ENCODE measurements around the gene DDR2. TPM values are rescaled to one million over a fixed set of nuclear protein-coding genes. Genes with fewer than 3 reads are reported as not detected.
A peak's percentile ranks its signal among the peaks of the same experiment; 100 is the strongest.

The DDR2 gene
- total and polyA plus RNA-seq, 2 donors from 2014 or later, result 3.9 to 19.8 TPM

- Histone ChIP-seq H3K4me3 (ENCODE audit: low read length in 3 of 3) (no peak overlapping the region), H3K27me3 (ENCODE audit: control insufficient read depth, insufficient read depth, low read length) (no peaks in the 10 kb centered on the region), H3K9me3 (ENCODE audit: control insufficient read depth in 2 of 3, insufficient read depth in 1 of 3, low read length in 3 of 3) (no peaks in the 10 kb centered on the region), H3K36me3 (ENCODE audit: control insufficient read depth in 2 of 3, insufficient read depth in 3 of 3, low read length in 3 of 3) (peaks cover 0 to 3% (median 2%) of the 10 kb centered on the region in 3 donors), H3K9ac (ENCODE audit: low read length in 3 of 3) (no peak overlapping the region), H3K4me1 (ENCODE audit: control insufficient read depth in 2 of 3, insufficient read depth in 2 of 3, low read depth in 1 of 3, low read length in 3 of 3) (no peaks in the 10 kb centered on the region), H3K27ac (ENCODE audit: low read depth in 2 of 2, low read length in 2 of 2) (no peak overlapping the region)
- intact Hi-C loops (cut with DNase I), result no loop called here
- TF ChIP-seq CTCF (IDR thresholded peaks at IDR 0.05; ENCODE audit: borderline replicate concordance, extremely low read depth, insufficient read depth), result peak; percentile 11
- no peak for FAIRE-seq
- no peak for DNase-seq
These were observed 124.3 kb downstream of the DDR2 start for GRCh38 chr1:162756523-162756922.

DNA sequence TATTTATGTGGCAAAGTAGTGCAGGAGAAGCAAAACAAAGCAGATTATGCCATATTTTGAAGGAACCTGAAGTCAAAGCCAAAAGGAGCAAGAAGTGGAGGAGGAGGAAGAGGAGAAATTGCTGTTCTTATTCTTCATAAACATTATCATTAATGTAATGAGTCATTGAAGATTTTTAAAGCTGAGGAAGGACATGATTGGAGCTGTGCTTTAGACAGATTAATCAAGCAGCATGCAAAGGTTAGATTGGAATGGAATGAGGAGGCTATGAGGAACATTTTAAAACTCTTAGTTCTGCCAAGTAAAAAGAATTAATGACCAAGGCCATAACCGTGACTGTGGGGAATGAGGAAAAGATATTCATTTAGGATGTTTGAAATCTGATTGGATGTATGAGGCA, 125.2 kb downstream of the DDR2 start:
- Histone ChIP-seq H3K9ac (ENCODE audit: low read length in 3 of 3) (no peak overlapping the region), H3K27ac (ENCODE audit: low read depth in 2 of 2, low read length in 2 of 2) (no peak overlapping the region), H3K27me3 (ENCODE audit: control insufficient read depth, insufficient read depth, low read length) (no peaks in the 10 kb centered on the region), H3K4me1 (ENCODE audit: control insufficient read depth in 2 of 3, insufficient read depth in 2 of 3, low read depth in 1 of 3, low read length in 3 of 3) (no peaks in the 10 kb centered on the region), H3K4me3 (ENCODE audit: low read length in 3 of 3) (no peak overlapping the region), H3K9me3 (ENCODE audit: control insufficient read depth in 2 of 3, insufficient read depth in 1 of 3, low read length in 3 of 3) (no peaks in the 10 kb centered on the region), H3K36me3 (ENCODE audit: control insufficient read depth in 2 of 3, insufficient read depth in 3 of 3, low read length in 3 of 3) (peaks cover 0 to 3% (median 2%) of the 10 kb centered on the region in 3 donors)
- DNase-seq (no peak), FAIRE-seq (no peak)
- TF ChIP-seq CTCF (IDR thresholded peaks at IDR 0.05; ENCODE audit: borderline replicate concordance, extremely low read depth, insufficient read depth), result no peak
- intact Hi-C loops (cut with DNase I), result no loop called here

GRCh38 chr1:162765788-162766187, 133.5 kb downstream of the DDR2 start:
- Histone ChIP-seq H3K9ac (ENCODE audit: low read length in 3 of 3) (no peak overlapping the region), H3K4me3 (ENCODE audit: low read length in 3 of 3) (no peak overlapping the region), H3K9me3 (ENCODE audit: control insufficient read depth in 2 of 3, insufficient read depth in 1 of 3, low read length in 3 of 3) (no peaks in the 10 kb centered on the region), H3K36me3 (ENCODE audit: control insufficient read depth in 2 of 3, insufficient read depth in 3 of 3, low read length in 3 of 3) (peaks cover 0 to 3% (median 0%) of the 10 kb centered on the region in 3 donors), H3K27me3 (ENCODE audit: control insufficient read depth, insufficient read depth, low read length) (no peaks in the 10 kb centered on the region), H3K27ac (ENCODE audit: low read depth in 2 of 2, low read length in 2 of 2) (no peak overlapping the region), H3K4me1 (ENCODE audit: control insufficient read depth in 2 of 3, insufficient read depth in 2 of 3, low read depth in 1 of 3, low read length in 3 of 3) (no peaks in the 10 kb centered on the region)
- TF ChIP-seq CTCF (IDR thresholded peaks at IDR 0.05; ENCODE audit: borderline replicate concordance, extremely low read depth, insufficient read depth), result no peak
- no peak for FAIRE-seq
- DNase-seq, result no peak
- intact Hi-C loops (cut with DNase I), result no loop called here

DNA sequence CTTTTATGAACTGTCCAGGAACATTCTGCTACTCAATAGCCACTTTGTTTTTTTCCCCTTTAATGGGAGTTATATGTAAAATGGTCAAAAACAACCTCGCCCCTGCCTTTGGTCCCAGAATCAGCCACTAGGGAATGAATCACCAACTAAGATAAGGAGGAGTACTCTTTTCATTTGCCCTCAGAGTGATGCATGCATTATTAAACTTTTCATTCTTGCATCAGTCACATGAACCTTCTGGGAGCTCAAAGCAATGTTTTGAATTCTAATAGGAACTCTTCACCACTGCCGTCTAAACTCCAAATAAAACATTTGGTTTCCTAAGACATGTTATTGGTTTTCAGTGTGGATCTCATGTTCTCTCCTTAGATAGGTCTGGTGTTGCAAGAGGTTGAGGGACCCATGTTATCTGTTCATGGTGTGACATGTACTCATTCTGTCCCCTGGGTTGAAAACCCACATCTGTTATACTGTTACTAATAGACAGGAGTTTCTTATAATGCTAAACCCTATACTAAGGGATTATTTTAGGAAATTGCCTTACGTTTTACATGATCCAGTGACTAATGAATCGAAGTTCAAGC, 140.4 kb downstream of the DDR2 start:
- no peaks in the 10 kb centered on the region for H3K27me3 ChIP-seq (ENCODE audit: control insufficient read depth, insufficient read depth, low read length)
- no peak overlapping the region for H3K27ac ChIP-seq (ENCODE audit: low read depth in 2 of 2, low read length in 2 of 2)
- TF ChIP-seq CTCF (IDR thresholded peaks at IDR 0.05; ENCODE audit: borderline replicate concordance, extremely low read depth, insufficient read depth), result no peak
- no peaks in the 10 kb centered on the region for H3K9me3 ChIP-seq (ENCODE audit: control insufficient read depth in 2 of 3, insufficient read depth in 1 of 3, low read length in 3 of 3)
- FAIRE-seq, result no peak
- no peaks in the 10 kb centered on the region for H3K36me3 ChIP-seq (ENCODE audit: control insufficient read depth in 2 of 3, insufficient read depth in 3 of 3, low read length in 3 of 3)
- intact Hi-C loops (cut with DNase I), result no loop called here
- no peak for DNase-seq
- no peak overlapping the region for H3K9ac ChIP-seq (ENCODE audit: low read length in 3 of 3)
- H3K4me1 ChIP-seq (ENCODE audit: control insufficient read depth in 2 of 3, insufficient read depth in 2 of 3, low read depth in 1 of 3, low read length in 3 of 3), result no peaks in the 10 kb centered on the region
- H3K4me3 ChIP-seq (ENCODE audit: low read length in 3 of 3), result no peak overlapping the region
